ENCODE measurements around the gene CCDC39. TPM values are rescaled to one million over a fixed set of nuclear protein-coding genes. Genes with fewer than 3 reads are reported as not detected.
"Not testable (repeated sequence)": the region's sequence is repeated elsewhere in the genome, so short reads cannot be mapped to it uniquely, and the experiment has no call there.

CCDC39 gene
- total RNA-seq, 1 donor from 2014 or later, result not detected

- DNase-seq, result no peak
- TF ChIP-seq CTCF (IDR thresholded peaks at IDR 0.05; ENCODE audit: partially characterized antibody, unreplicated experiment), result no peak
- Mint-ChIP-seq H3K9me3 (ENCODE audit: unreplicated experiment) (no peaks in the 10 kb centered on the region), H3K4me1 (ENCODE audit: low read depth, unreplicated experiment) (no peaks in the 10 kb centered on the region), H3K36me3 (ENCODE audit: unreplicated experiment) (no peaks in the 10 kb centered on the region), H3K4me3 (ENCODE audit: unreplicated experiment) (no peak overlapping the region), H3K27ac (ENCODE audit: unreplicated experiment) (no peak overlapping the region), H3K27me3 (ENCODE audit: unreplicated experiment) (peaks cover 3% of the 10 kb centered on the region)
Measured at GRCh38 chr3:180631317-180631716, 48.0 kb downstream of the CCDC39 start.

GRCh38 chr3:180630371-180630770, 48.9 kb downstream of the CCDC39 start:
- Mint-ChIP-seq H3K36me3 (ENCODE audit: unreplicated experiment) (no peaks in the 10 kb centered on the region), H3K9me3 (ENCODE audit: unreplicated experiment) (no peaks in the 10 kb centered on the region), H3K27ac (ENCODE audit: unreplicated experiment) (no peak overlapping the region), H3K27me3 (ENCODE audit: unreplicated experiment) (peaks cover 3% of the 10 kb centered on the region), H3K4me1 (ENCODE audit: low read depth, unreplicated experiment) (no peaks in the 10 kb centered on the region), H3K4me3 (ENCODE audit: unreplicated experiment) (no peak overlapping the region)
- no peak for TF ChIP-seq CTCF (IDR thresholded peaks at IDR 0.05; ENCODE audit: partially characterized antibody, unreplicated experiment)
- DNase-seq, result no peak

- no peak for TF ChIP-seq CTCF (IDR thresholded peaks at IDR 0.05; ENCODE audit: partially characterized antibody, unreplicated experiment)
- Mint-ChIP-seq H3K4me3 (ENCODE audit: unreplicated experiment) (no peak overlapping the region), H3K4me1 (ENCODE audit: low read depth, unreplicated experiment) (no peaks in the 10 kb centered on the region), H3K9me3 (ENCODE audit: unreplicated experiment) (no peaks in the 10 kb centered on the region), H3K27ac (ENCODE audit: unreplicated experiment) (no peak overlapping the region), H3K36me3 (ENCODE audit: unreplicated experiment) (no peaks in the 10 kb centered on the region), H3K27me3 (ENCODE audit: unreplicated experiment) (no peaks in the 10 kb centered on the region)
- DNase-seq, result no peak
Measured at GRCh38 chr3:180626844-180627243, 52.4 kb downstream of the CCDC39 start.

- Mint-ChIP-seq H3K4me3 (ENCODE audit: unreplicated experiment) (no peak overlapping the region), H3K9me3 (ENCODE audit: unreplicated experiment) (no peaks in the 10 kb centered on the region), H3K27me3 (ENCODE audit: unreplicated experiment) (no peaks in the 10 kb centered on the region), H3K27ac (ENCODE audit: unreplicated experiment) (no peak overlapping the region), H3K4me1 (ENCODE audit: low read depth, unreplicated experiment) (no peaks in the 10 kb centered on the region), H3K36me3 (ENCODE audit: unreplicated experiment) (no peaks in the 10 kb centered on the region)
- no peak for TF ChIP-seq CTCF (IDR thresholded peaks at IDR 0.05; ENCODE audit: partially characterized antibody, unreplicated experiment)
- no peak for DNase-seq
Measured at GRCh38 chr3:180624714-180625113, 54.6 kb downstream of the CCDC39 start.

- no peak for TF ChIP-seq CTCF (IDR thresholded peaks at IDR 0.05; ENCODE audit: partially characterized antibody, unreplicated experiment)
- no peaks in the 10 kb centered on the region for H3K9me3 Mint-ChIP-seq (ENCODE audit: unreplicated experiment)
- no peak for DNase-seq
- peaks cover 5% of the 10 kb centered on the region for H3K4me1 Mint-ChIP-seq (ENCODE audit: low read depth, unreplicated experiment)
- H3K27me3 Mint-ChIP-seq (ENCODE audit: unreplicated experiment), result no peaks in the 10 kb centered on the region
- H3K27ac Mint-ChIP-seq (ENCODE audit: unreplicated experiment), result no peak overlapping the region
- no peak overlapping the region for H3K4me3 Mint-ChIP-seq (ENCODE audit: unreplicated experiment)
- no peaks in the 10 kb centered on the region for H3K36me3 Mint-ChIP-seq (ENCODE audit: unreplicated experiment)
Measured at GRCh38 chr3:180619723-180620122, 59.6 kb downstream of the CCDC39 start.

- DNase-seq; H3K27ac Mint-ChIP-seq (ENCODE audit: unreplicated experiment); H3K9me3 Mint-ChIP-seq (ENCODE audit: unreplicated experiment); H3K36me3 Mint-ChIP-seq (ENCODE audit: unreplicated experiment); H3K27me3 Mint-ChIP-seq (ENCODE audit: unreplicated experiment); H3K4me3 Mint-ChIP-seq (ENCODE audit: unreplicated experiment); H3K4me1 Mint-ChIP-seq (ENCODE audit: low read depth, unreplicated experiment): not testable (repeated sequence)
Measured at GRCh38 chr3:180618563-180618962, 60.7 kb downstream of the CCDC39 start.
